ENCODE measurements around the gene FBXL17. TPM values are rescaled to one million over a fixed set of nuclear protein-coding genes. Genes with fewer than 3 reads are reported as not detected.
A peak's percentile ranks its signal among the peaks of the same experiment; 100 is the strongest.

FBXL17 gene
- 11.6 and 12.5 TPM in 2 replicates for total RNA-seq (2022)
- percentile 69 among the genes with signal in this experiment for Bru-seq, nascent RNA
- percentile 69 among the genes with signal in this experiment for BruChase-seq, experiment 1, labeled RNA remaining after a 2-hour chase
- BruChase-seq, experiment 2, labeled RNA remaining after a 6-hour chase = percentile 59 among the genes with signal in this experiment
- long read RNA-seq, full-length matches to known transcripts = 1 of 6 reads
- long read RNA-seq, partial matches to known transcripts = 0 of 6 reads
- long read RNA-seq, other reads (novel, unspliced or antisense) = 5 of 6 reads

GRCh38 chr5:108381954-108382783, at the start of gene FBXL17:
Gene FBXL17, minus strand, starts transcription at chr5:108382098.
- no TSS peak for BruUV-seq (replicated peaks)
- DNase-seq = peak; percentile 95 to 96
- POLR2A ChIA-PET = interaction anchor here (0.5 to 1.1 kb wide), 7 partner anchors 9 to 1894 kb away, joined by 3 to 5 read pairs (median 4); no protein-coding TSS in a partner anchor
- Mint-ChIP-seq H3K36me3 (ENCODE audit: insufficient read depth, unreplicated experiment) (peaks cover 30% of the 10 kb centered on the region), H3K4me1 (ENCODE audit: low read depth, unreplicated experiment) (peaks cover 20% of the 10 kb centered on the region), H3K9me3 (ENCODE audit: unreplicated experiment) (peaks cover 5% of the 10 kb centered on the region), H3K4me3 (ENCODE audit: unreplicated experiment) (peak within 1 kb of the TSS; percentile 72), H3K27me3 (ENCODE audit: insufficient read depth, unreplicated experiment) (no peaks in the 10 kb centered on the region), H3K27ac (ENCODE audit: unreplicated experiment) (peak within 1 kb of the TSS; percentile 67)
- intact Hi-C loops (cut with micrococcal nuclease; ENCODE audit: unreplicated experiment) = loop anchor here (1.0 to 5.0 kb wide), 2 partner anchors 35 to 1030 kb away; no protein-coding TSS in a partner anchor
- peak within 1 kb of the TSS; percentile 100 for H3K4me3 ChIP-seq (ENCODE audit: low read depth, low read length)
- CTCF ChIA-PET = interaction anchor here (0.6 to 1.5 kb wide), 4 partner anchors 35 to 303 kb away, joined by 3 to 6 read pairs (median 5); no protein-coding TSS in a partner anchor
- no peaks in the 10 kb centered on the region for H3K9me3 ChIP-seq
- H3K4me1 ChIP-seq = peaks cover 5% of the 10 kb centered on the region; the same call in 1 of the 2 replicates
- no peak for TF ChIP-seq CTCF (IDR thresholded peaks at IDR 0.05; ENCODE audit: insufficient read depth in 1 of 2, low read depth in 1 of 2, low read length in 1 of 2, severe bottlenecking in 1 of 2, unreplicated experiment in 1 of 2)
- H3K36me3 ChIP-seq (ENCODE audit: control insufficient read depth, insufficient read depth, low read length) = no peaks in the 10 kb centered on the region
- H3K27me3 ChIP-seq (replicated peaks; ENCODE audit: control insufficient read depth, insufficient read depth, low read length) = no peaks in the 10 kb centered on the region

- no peak overlapping the region for H3K4me3 Mint-ChIP-seq (ENCODE audit: unreplicated experiment)
- POLR2A ChIA-PET = no interaction called here
Observed at GRCh38 chr5:108430931-108431608, 49.2 kb upstream of the FBXL17 start.

More at GRCh38 chr5:108430931-108431608, 49.2 kb upstream of the FBXL17 start:
- CTCF ChIA-PET = no interaction called here
- no peak for TF ChIP-seq CTCF (IDR thresholded peaks at IDR 0.05; ENCODE audit: insufficient read depth in 1 of 2, low read depth in 1 of 2, low read length in 1 of 2, severe bottlenecking in 1 of 2, unreplicated experiment in 1 of 2)
- Histone ChIP-seq H3K4me3 (ENCODE audit: low read depth, low read length) (no peak overlapping the region), H3K36me3 (ENCODE audit: control insufficient read depth, insufficient read depth, low read length) (no peaks in the 10 kb centered on the region; the same call in 1 of the 2 replicates), H3K4me1 (no peaks in the 10 kb centered on the region; the same call in 1 of the 2 replicates), H3K27me3 (replicated peaks; ENCODE audit: control insufficient read depth, insufficient read depth, low read length) (no peaks in the 10 kb centered on the region), H3K9me3 (no peaks in the 10 kb centered on the region)
- no peak overlapping the region for H3K27ac Mint-ChIP-seq (ENCODE audit: unreplicated experiment)
- no peaks in the 10 kb centered on the region for H3K4me1 Mint-ChIP-seq (ENCODE audit: low read depth, unreplicated experiment)
- H3K27me3 Mint-ChIP-seq (ENCODE audit: insufficient read depth, unreplicated experiment) = no peaks in the 10 kb centered on the region
- H3K9me3 Mint-ChIP-seq (ENCODE audit: unreplicated experiment) = peaks cover 10% of the 10 kb centered on the region
- no TSS peak for BruUV-seq (replicated peaks)
- intact Hi-C loops (cut with micrococcal nuclease; ENCODE audit: unreplicated experiment) = no loop called here
- DNase-seq = no peak
- no peaks in the 10 kb centered on the region for H3K36me3 Mint-ChIP-seq (ENCODE audit: insufficient read depth, unreplicated experiment)

Measured in Caco-2 (cell line).